K562 (cell line): ENCODE measurements around the gene HHEX. TPM values are rescaled to one million over a fixed set of nuclear protein-coding genes. Genes with fewer than 3 reads are reported as not detected.

ENCODE experiments used
- ARID1B ChIP-seq: fragments of 450-650 bp; IDR thresholded peaks from 2 replicates; pipeline ENCODE4 v1.6.1; 2016; ENCODE audit warnings: antibody characterized with exemption, mild to moderate bottlenecking, inconsistent platforms
- HLTF ChIP-seq: fragments of 450-650 bp; IDR thresholded peaks from 2 replicates; pipeline ENCODE4 v1.6.1; 2016
- MAX ChIP-seq: sonication (generic); formaldehyde crosslinking; IDR thresholded peaks from 2 replicates; pipeline ENCODE4 v1.9.0; 2022; ENCODE audit warnings: mild to moderate bottlenecking, missing genetic modification reagents
- RBM25 ChIP-seq: fragments of 200-400 bp; formaldehyde crosslinking; IDR thresholded peaks from 2 replicates; pipeline ENCODE4 v1.6.1; 2018; ENCODE audit warnings: low read length, low read depth, moderate library complexity; ENCODE audit not compliant: severe bottlenecking
- RNF219 ChIP-seq: fragments of 250-450 bp; sonication (Bioruptor Pico); IDR thresholded peaks from 2 replicates; pipeline ENCODE4 v1.5.0; 2022; ENCODE audit warnings: mild to moderate bottlenecking
- SRSF1 ChIP-seq: fragments of 200-400 bp; formaldehyde crosslinking; IDR thresholded peaks from 2 replicates; pipeline ENCODE4 v1.6.1; 2017; ENCODE audit warnings: mild to moderate bottlenecking, low read depth, low read length, moderate library complexity
- XRCC4 ChIP-seq: IDR thresholded peaks from one replicate; pipeline ENCODE4 v1.6.1; 2011; ENCODE audit not compliant: insufficient read depth, insufficient read length; ENCODE audit errors: extremely low read depth
- ZBTB7A ChIP-seq: IDR thresholded peaks from 2 replicates; pipeline ENCODE4 v1.6.1; 2011; ENCODE audit warnings: low read depth, mild to moderate bottlenecking, low read length, moderate library complexity, borderline replicate concordance; ENCODE audit not compliant: control insufficient read depth
- ZFP36 ChIP-seq: fragments of 150-350 bp; IDR thresholded peaks from 2 replicates; pipeline ENCODE4 v1.6.1; 2018; ENCODE audit warnings: low read length, low read depth; ENCODE audit not compliant: partially characterized antibody
- ZNF140 ChIP-seq: fragments of 250-450 bp; sonication (Bioruptor Pico); IDR thresholded peaks from 2 replicates; pipeline ENCODE4 v1.8.0; 2021; ENCODE audit warnings: moderate library complexity, mild to moderate bottlenecking, inconsistent platforms
- ZNF212 ChIP-seq: fragments of 450-650 bp; formaldehyde crosslinking; IDR thresholded peaks from 2 replicates; pipeline ENCODE4 v1.4.0; 2020; ENCODE audit warnings: mild to moderate bottlenecking
- ZNF318 ChIP-seq, 2 experiments: fragments of 450-650 bp; IDR thresholded peaks; 2 replicates each; pipeline ENCODE4 v1.6.1; 2016; ENCODE audit warnings: mild to moderate bottlenecking in 2 of 2, borderline replicate concordance in 1 of 2, low read depth in 1 of 2, moderate library complexity in 1 of 2
- polyA plus RNA-seq, 8 experiments: library from polyadenylated mRNA; depleted of rRNA in 4 of 8; stranded (reverse) in 5 of 8; unstranded in 3 of 8; fragments of >200 nt; fragmentation: Nextera tagmentation in 2 of 8; fragmentation: Illumina TruSeq in 1 of 8; extraction: Ambion mirVana in 2 of 8; extraction: Trizol in 1 of 8; gene quantifications; 2 replicates each; pipeline versions ENCODE4 v1.2.1 to v1.2.3, GENCODE V29; 2011 to 2014; ENCODE audit warnings: inconsistent platforms in 1 of 8, missing spikeins in 1 of 8
- total RNA-seq, 7 experiments: library from RNA; depleted of rRNA in 6 of 7; stranded (reverse); fragments of >200 nt in 6 of 7; fragmentation: Illumina TruSeq in 2 of 7; extraction: Trizol in 2 of 7; gene quantifications; 2 replicates each; pipeline versions ENCODE4 v1.2.1 to v1.2.3, GENCODE V29; 2011 to 2021; ENCODE audit warnings: low replicate concordance in 1 of 7

HHEX gene
- total and polyA plus RNA-seq, 9 of the 15 experiments (the other 6 are each of a cell fraction or from before 2014, with no cell fraction given): 37.2 to 133 (median 80.2) TPM

GRCh38 chr10:92688573-92688926 is 1.2 kb upstream of the HHEX start (continued):
- TF ChIP-seq ZNF318 (IDR thresholded peaks at IDR 0.05; ENCODE audit: borderline replicate concordance in 1 of 2, low read depth in 1 of 2) (no peak), XRCC4 (no peak), ZNF140 (no peak), RBM25 (peak; percentile 76), HLTF (no peak), ZNF212 (CRISPR knock-in tag) (no peak), MAX (CRISPR knock-in tag) (no peak; the same call in 1 of the 2 replicates), ARID1B (no peak), ZFP36 (no peak), ZBTB7A (no peak), RNF219 (CRISPR knock-in tag) (no peak), SRSF1 (no peak)
- TF ChIP-seq, all 486 proteins: peak for 6
